Body of pancreas (tissue), 4 donors: ENCODE data around the gene LPP. TPM values are rescaled to one million over a fixed set of nuclear protein-coding genes. Genes with fewer than 3 reads are reported as not detected.

ENCODE experiments used
- ATAC-seq: fragments of 150-250 bp; one replicate; pipeline ENCODE4 v1.9.1; 2016
- DNase-seq, 4 donors: peaks; one replicate each; pipeline ENCODE4 v3.0.0-alpha.2; 2019
- H3K27ac ChIP-seq, 4 donors: fragments of 200-600 bp; sonication (generic); 1 replicate in 3 of 4; 2 replicates in 1 of 4; pipeline versions ENCODE4 v1.5.1 to v1.6.1; 2016 to 2019; ENCODE audit warnings: mild to moderate bottlenecking in 1 of 4, mixed read lengths in 1 of 4, moderate library complexity in 1 of 4
- H3K27me3 ChIP-seq, 2 donors: fragments of 200-600 bp; sonication (generic); one replicate each; pipeline ENCODE4 v1.6.0; 2016; ENCODE audit warnings: mild to moderate bottlenecking in 1 of 2
- H3K36me3 ChIP-seq, 2 donors: fragments of 200-600 bp; sonication (generic); replicated peaks in 1 of 2; 2 replicates each; pipeline ENCODE4 v1.5.1; 2016; ENCODE audit warnings: low read depth in 2 of 2; ENCODE audit not compliant: insufficient read depth in 1 of 2
- H3K4me1 ChIP-seq: fragments of 200-600 bp; sonication (generic); one replicate; pipeline ENCODE4 v1.6.0; 2016
- H3K4me3 ChIP-seq, 2 donors: fragments of 200-600 bp; sonication (generic); 1 replicate in 1 of 2; 2 replicates in 1 of 2; pipeline ENCODE4 v1.5.1; 2016 to 2019
- H3K9me3 ChIP-seq, 3 donors: fragments of 200-600 bp; sonication (generic); 1 replicate in 2 of 3; 2 replicates in 1 of 3; pipeline ENCODE4 v1.5.1; 2016
- POLR2A ChIP-seq, 3 donors: fragments of 450-650 bp; IDR thresholded peaks; one replicate each; pipeline ENCODE4 v1.6.1; 2016; ENCODE audit warnings: antibody characterized with exemption in 3 of 3, mild to moderate bottlenecking in 2 of 3
- WGBS, 2 donors: methylation state at CpG; one replicate each; pipeline ENCODE4 v1.1.5; 2017; 5-methylcytosine and 5-hydroxymethylcytosine counted together
- intact Hi-C: fragments of 100-400 bp; cut with DNase I; formaldehyde crosslinking; loops from one replicate; pipeline ENCODE4 v1.15.1; 2023
- total RNA-seq, 2 donors: library from RNA; depleted of rRNA; stranded (reverse); fragments of >200 nt; gene quantifications; one replicate each; pipeline ENCODE4 v1.1.0, GENCODE V29; 2016
- TF ChIP-seq, protein P1 (sequence below), 7 experiments: fragments of 450-650 bp in 4 of 7; fragments of 200-600 bp in 3 of 7; sonication (generic) in 3 of 7; IDR thresholded peaks; one replicate each; pipeline ENCODE4 v1.5.1; 2016 to 2019; ENCODE audit warnings: antibody characterized with exemption in 7 of 7

The LPP gene
- total RNA-seq, 2 donors from 2014 or later, result 60.6 to 65.1 TPM

DNA sequence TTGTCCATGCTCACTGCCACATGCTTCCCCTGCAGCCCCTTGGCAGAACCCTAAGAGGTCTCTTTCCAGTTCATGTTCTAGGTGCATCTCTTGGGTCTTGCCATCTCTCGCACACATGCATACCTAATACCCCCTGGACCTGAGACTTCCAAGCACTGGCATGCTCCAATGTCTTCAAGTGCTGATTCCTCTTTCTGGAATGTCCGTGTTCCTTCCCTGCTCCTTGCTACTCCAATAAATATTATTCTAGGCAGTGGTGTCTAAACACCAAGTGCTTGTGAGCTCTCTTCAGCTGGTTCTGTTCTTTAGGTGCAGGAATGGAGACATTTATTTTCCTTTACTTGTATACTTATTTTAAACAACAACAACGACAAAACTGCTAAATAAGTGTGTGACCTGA, 370.1 kb downstream of the LPP start:
- DNase-seq (no peak), ATAC-seq (no peak)
- H3K4me3 ChIP-seq, result no peak overlapping the region
- H3K27me3 ChIP-seq, result no peaks in the 10 kb centered on the region
- H3K36me3 ChIP-seq, result no peaks in the 10 kb centered on the region
- intact Hi-C loops, result no loop called here
- no peak for TF ChIP-seq POLR2A (IDR thresholded peaks at IDR 0.05)
- WGBS, 2 donors, result 61 to 65% methylated on average over 3 of the region's 3 CpGs
- peaks cover 8% of the 10 kb centered on the region for H3K4me1 ChIP-seq
- H3K9me3 ChIP-seq, result no peaks in the 10 kb centered on the region
- no peak overlapping the region for H3K27ac ChIP-seq

DNA sequence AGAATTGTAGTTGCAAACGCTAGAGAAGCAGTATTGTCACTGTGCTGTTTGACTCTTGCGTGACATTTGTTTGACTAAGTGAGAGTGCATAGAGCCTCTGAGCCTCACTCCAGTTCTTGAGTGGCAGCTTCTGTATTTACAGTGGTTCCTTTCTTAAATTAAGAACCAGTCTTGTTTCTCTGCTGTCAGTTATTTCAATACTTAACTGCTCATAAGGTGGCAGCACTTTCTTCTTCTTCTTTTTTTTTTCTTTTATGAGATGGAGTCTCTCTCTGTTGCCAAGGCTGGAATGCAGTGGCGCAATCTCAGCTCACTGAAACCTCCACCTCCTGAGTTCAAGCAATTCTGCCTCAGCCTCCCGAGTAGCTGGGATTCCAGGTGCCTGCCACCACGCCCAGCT, 372.1 kb downstream of the LPP start:
- intact Hi-C loops, result no loop called here
- Histone ChIP-seq H3K36me3 (no peaks in the 10 kb centered on the region), H3K9me3 (no peaks in the 10 kb centered on the region), H3K4me1 (peaks cover 6% of the 10 kb centered on the region), H3K27me3 (no peaks in the 10 kb centered on the region), H3K27ac (no peak overlapping the region), H3K4me3 (no peak overlapping the region)
- WGBS, 2 donors, result 80 to 92% methylated on average over 5 of the region's 5 CpGs
- TF ChIP-seq POLR2A (IDR thresholded peaks at IDR 0.05), result no peak
- TF ChIP-seq, protein P1, sequence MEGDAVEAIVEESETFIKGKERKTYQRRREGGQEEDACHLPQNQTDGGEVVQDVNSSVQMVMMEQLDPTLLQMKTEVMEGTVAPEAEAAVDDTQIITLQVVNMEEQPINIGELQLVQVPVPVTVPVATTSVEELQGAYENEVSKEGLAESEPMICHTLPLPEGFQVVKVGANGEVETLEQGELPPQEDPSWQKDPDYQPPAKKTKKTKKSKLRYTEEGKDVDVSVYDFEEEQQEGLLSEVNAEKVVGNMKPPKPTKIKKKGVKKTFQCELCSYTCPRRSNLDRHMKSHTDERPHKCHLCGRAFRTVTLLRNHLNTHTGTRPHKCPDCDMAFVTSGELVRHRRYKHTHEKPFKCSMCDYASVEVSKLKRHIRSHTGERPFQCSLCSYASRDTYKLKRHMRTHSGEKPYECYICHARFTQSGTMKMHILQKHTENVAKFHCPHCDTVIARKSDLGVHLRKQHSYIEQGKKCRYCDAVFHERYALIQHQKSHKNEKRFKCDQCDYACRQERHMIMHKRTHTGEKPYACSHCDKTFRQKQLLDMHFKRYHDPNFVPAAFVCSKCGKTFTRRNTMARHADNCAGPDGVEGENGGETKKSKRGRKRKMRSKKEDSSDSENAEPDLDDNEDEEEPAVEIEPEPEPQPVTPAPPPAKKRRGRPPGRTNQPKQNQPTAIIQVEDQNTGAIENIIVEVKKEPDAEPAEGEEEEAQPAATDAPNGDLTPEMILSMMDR (IDR thresholded peaks at IDR 0.05), result no peak
- ATAC-seq, result no peak
- DNase-seq, result no peak

DNA sequence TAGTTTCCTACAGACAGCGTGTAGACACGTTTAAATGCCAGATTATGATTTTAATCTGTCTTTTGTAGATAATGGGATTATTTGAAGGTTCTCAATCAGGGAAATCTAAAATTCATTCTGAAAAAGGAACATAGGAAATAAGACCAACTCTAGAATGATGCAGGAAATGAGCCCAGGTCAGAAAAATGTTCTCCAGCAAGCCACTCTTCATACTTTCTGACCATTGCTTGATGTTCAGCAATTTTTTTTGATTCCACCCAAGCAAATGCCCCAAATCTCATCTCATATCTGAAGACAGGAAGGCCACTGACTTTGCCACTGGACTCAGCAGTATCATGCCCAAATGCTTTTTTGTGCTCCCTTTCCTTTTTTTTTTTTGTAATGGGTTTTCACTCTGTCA, 373.4 kb downstream of the LPP start:
- Histone ChIP-seq H3K9me3 (no peaks in the 10 kb centered on the region), H3K27me3 (no peaks in the 10 kb centered on the region), H3K4me1 (peaks cover under 1% of the 10 kb centered on the region), H3K4me3 (no peak overlapping the region), H3K36me3 (no peaks in the 10 kb centered on the region), H3K27ac (no peak overlapping the region)
- intact Hi-C loops, result no loop called here
- WGBS, 2 donors, result 85 to 97% methylated on average over 2 of the region's 2 CpGs
- ATAC-seq (no peak), DNase-seq (no peak)
- TF ChIP-seq POLR2A (IDR thresholded peaks at IDR 0.05), result no peak
- TF ChIP-seq, protein P1 (IDR thresholded peaks at IDR 0.05), result no peak

DNA sequence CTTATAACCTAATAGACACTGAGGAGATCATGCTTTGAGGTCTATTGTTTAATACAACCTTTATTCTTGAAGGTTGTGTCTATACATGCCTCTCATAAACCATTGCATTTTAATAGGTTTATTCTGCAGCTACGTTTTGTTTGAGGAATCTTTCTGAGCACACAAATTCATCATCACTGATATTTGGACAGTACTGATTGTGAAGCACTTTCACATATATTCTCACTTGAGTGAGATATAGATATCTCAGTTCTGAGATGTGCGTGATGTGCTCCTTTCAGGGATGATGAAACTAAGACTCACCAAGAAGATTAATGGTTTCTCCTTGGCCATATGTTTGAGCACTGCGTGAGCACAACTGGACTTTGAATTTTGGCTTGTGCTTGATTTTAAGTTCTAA, 374.4 kb downstream of the LPP start:
- intact Hi-C loops, result no loop called here
- DNase-seq, result no peak
- Histone ChIP-seq H3K36me3 (no peaks in the 10 kb centered on the region), H3K4me1 (no peaks in the 10 kb centered on the region), H3K4me3 (no peak overlapping the region), H3K27me3 (no peaks in the 10 kb centered on the region), H3K27ac (no peak overlapping the region), H3K9me3 (no peaks in the 10 kb centered on the region)
- 85 to 88% methylated on average over 3 of the region's 3 CpGs for WGBS, 2 donors
- ATAC-seq, result no peak
- TF ChIP-seq, protein P1 (IDR thresholded peaks at IDR 0.05), result no peak
- TF ChIP-seq POLR2A (IDR thresholded peaks at IDR 0.05), result no peak

DNA sequence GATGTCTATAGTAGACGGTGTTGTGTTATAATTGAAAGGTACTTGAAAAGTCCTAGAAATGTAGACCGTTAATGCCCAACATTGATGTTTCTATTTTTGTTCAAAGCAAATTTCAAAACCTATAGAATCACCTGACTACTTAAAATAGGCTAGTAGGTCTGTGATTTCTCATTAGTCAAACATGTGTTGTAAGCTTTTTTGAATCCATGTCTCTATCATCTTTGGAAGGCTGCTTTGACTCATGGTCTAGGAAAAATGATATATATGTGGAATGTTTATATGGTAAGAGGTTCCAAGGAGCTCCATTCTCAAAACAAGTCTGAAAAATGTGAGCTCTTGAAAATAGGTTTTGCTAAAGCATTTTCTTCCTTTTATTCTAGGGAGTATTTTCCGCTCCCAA, 375.3 kb downstream of the LPP start:
- H3K4me3 ChIP-seq, result no peak overlapping the region
- ATAC-seq (no peak), DNase-seq (no peak)
- intact Hi-C loops, result no loop called here
- no peak for TF ChIP-seq POLR2A (IDR thresholded peaks at IDR 0.05)
- TF ChIP-seq, protein P1 (IDR thresholded peaks at IDR 0.05), result no peak
- H3K9me3 ChIP-seq, result no peaks in the 10 kb centered on the region
- no peak overlapping the region for H3K27ac ChIP-seq
- no peaks in the 10 kb centered on the region for H3K4me1 ChIP-seq
- H3K36me3 ChIP-seq, result no peaks in the 10 kb centered on the region
- WGBS, 2 donors, result 90 to 96% methylated on average over 3 of the region's 3 CpGs
- no peaks in the 10 kb centered on the region for H3K27me3 ChIP-seq
